AG04449 (cell line): ENCODE data around the gene TSPAN18.

Experiments used
- CTCF ChIA-PET: fragments of 350-600 bp; formaldehyde crosslinking; extraction: SDS; loops from one replicate; lab custom pipeline; 2021; ENCODE audit warnings: antibody characterized with exemption; lab: Yijun Ruan, JAX
- POLR2A ChIA-PET: fragments of 400-600, 350-600 bp; formaldehyde crosslinking; extraction: SDS; loops from one replicate; lab custom pipeline; 2020; ENCODE audit warnings: antibody characterized with exemption, inconsistent platforms; lab: Yijun Ruan, JAX
- DNase-seq: peaks from one replicate; pipeline ENCODE4 v3.0.0-alpha.2; 2010; ENCODE audit warnings: low read depth, low spot score
- H3K4me3 ChIP-seq: 2 replicates; pipeline ENCODE4 v1.5.1; 2011; ENCODE audit warnings: low read depth, mild to moderate bottlenecking, control low read depth, low read length
- TF ChIP-seq, protein P1 (sequence below): IDR thresholded peaks from one replicate; pipeline ENCODE4 v1.5.1; 2011; ENCODE audit warnings: mild to moderate bottlenecking, moderate library complexity, low read length, control low read depth, inconsistent platforms; ENCODE audit not compliant: insufficient read depth; ENCODE audit errors: missing control alignments

The TSPAN18 gene

DNA sequence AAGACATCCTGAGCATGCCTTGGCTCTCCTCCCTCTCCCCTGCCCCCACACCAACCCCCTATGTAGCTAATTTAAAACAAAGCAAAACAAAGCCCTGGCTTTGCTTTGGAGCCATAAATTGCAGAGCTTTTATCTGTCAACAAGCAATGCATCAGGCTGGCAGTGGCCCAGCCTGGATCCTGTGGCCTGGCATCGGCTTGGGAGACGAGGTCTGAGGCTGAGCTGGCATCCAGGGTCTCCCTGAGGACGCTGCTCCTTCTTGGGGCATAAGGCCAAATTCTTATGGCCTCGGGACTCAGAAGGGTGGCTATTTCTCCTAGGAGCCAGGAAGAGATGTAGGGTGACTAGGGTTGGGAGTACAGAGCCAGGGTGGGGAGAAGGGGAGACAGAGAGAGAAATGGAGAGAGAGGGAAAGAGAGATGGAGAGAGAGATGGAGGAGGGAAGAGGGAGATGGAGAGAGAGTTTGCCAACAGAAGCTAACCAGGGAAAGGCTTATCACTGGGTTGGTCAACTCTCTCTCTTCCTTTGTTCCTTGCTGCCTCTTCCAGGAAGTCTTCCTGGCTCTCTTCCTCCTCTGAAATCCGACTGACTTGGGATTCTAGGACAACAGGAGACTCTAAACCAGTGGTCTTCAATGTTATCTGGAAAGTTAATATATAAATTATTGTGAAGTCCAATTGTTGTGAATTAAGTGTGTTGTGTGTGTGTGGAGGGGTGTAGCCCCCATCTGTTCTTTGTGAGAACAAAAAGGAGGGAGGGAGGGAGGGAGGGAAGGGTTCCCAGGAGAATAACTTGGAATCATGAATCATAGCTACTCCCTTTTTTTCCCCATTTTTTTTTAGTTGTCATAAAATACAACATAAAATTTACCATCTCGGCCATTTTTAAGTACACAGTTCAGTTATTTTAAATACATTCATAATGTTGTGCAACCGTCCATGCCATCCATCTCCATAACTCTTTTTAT, 29.1 kb downstream of the TSPAN18 start:
- ChIA-PET POLR2A (interaction anchor here (0.7 kb wide), 1 partner anchor 8 kb away, joined by 3 read pairs; no protein-coding TSS in a partner anchor), CTCF (interaction anchor here (1.0 to 1.3 kb wide), 2 partner anchors 12 to 26 kb away, joined by 3 to 4 read pairs; no protein-coding TSS in a partner anchor)
- TF ChIP-seq, protein P1, sequence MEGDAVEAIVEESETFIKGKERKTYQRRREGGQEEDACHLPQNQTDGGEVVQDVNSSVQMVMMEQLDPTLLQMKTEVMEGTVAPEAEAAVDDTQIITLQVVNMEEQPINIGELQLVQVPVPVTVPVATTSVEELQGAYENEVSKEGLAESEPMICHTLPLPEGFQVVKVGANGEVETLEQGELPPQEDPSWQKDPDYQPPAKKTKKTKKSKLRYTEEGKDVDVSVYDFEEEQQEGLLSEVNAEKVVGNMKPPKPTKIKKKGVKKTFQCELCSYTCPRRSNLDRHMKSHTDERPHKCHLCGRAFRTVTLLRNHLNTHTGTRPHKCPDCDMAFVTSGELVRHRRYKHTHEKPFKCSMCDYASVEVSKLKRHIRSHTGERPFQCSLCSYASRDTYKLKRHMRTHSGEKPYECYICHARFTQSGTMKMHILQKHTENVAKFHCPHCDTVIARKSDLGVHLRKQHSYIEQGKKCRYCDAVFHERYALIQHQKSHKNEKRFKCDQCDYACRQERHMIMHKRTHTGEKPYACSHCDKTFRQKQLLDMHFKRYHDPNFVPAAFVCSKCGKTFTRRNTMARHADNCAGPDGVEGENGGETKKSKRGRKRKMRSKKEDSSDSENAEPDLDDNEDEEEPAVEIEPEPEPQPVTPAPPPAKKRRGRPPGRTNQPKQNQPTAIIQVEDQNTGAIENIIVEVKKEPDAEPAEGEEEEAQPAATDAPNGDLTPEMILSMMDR = no peak
- no peak overlapping the region for H3K4me3 ChIP-seq
- no peak for DNase-seq

GRCh38 chr11:44758983-44759382, 32.2 kb downstream of the TSPAN18 start:
- CTCF ChIA-PET = interaction anchor here (1.0 to 1.5 kb wide), 3 partner anchors 12 to 17 kb away, joined by 3 to 4 read pairs (median 4); no protein-coding TSS in a partner anchor
- POLR2A ChIA-PET = interaction anchor here (1.1 kb wide), 1 partner anchor 14 kb away, joined by 3 read pairs; no protein-coding TSS in a partner anchor
- no peak for DNase-seq
- TF ChIP-seq, protein P1 = no peak
- H3K4me3 ChIP-seq = no peak overlapping the region

DNA sequence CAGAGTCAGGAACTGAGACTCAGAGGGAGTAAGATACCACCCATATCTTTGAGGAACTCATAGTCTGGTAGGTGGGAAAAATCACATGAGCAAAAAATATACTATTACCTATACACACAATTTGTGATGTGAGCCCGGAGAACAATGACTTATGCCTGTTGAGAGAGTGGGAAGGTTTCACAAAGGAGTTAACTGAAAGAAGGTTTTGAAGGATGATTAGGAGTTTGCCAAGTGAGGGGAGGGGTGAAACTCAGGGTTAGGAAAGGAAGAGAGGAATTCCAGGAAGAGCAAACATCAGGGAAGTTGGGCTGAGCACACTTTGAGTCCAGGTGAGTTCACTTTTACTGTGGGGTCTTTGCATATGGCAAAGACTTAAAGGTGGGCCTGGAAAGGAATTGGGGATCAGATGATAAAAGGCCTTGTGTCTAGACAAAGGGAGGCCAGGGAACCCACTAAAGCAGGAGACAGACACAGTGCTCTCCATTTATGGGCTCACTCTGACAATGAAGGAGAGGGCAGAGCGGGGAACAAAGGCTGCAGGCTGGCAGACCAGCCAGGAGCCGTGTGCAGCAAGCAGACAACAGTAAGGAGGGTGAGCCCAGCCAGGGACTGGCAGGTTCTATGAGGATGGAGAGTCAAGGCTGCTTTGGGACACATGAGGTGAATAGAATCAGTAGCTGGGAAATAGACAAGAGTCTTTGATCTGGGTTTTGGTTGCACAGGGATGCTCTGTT, 33.1 kb downstream of the TSPAN18 start:
- ChIA-PET CTCF (interaction anchor here (1.0 to 1.2 kb wide), 4 partner anchors 11 to 15 kb away, joined by 3 to 5 read pairs (median 4); no protein-coding TSS in a partner anchor), POLR2A (interaction anchor here (1.1 kb wide), 1 partner anchor 13 kb away, joined by 3 read pairs; no protein-coding TSS in a partner anchor)
- H3K4me3 ChIP-seq = no peak overlapping the region
- DNase-seq = no peak
- TF ChIP-seq, protein P1 = no peak

DNA sequence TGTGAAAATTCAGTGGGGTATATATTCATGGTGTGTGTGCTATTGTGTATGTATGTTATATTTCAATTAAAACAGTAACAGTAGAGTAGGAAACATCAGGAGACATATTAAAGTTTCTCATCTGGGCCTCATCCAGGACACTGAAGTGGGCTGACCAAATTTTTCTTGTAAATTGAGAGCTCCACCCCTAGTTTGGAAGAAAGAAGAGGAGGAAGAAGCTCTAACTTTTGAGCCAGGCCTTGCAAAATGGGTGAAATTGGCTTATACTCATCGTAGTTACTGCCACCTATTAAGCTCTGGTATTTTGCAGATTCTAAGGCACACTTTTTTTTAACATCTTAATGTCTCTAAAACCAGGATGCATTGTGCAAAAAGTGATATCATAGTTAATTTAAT, 33.7 kb downstream of the TSPAN18 start:
- H3K4me3 ChIP-seq = no peak overlapping the region
- TF ChIP-seq, protein P1 = no peak
- DNase-seq = no peak
- CTCF ChIA-PET = interaction anchor here (1.0 to 1.5 kb wide), 3 partner anchors 12 to 151 kb away, joined by 3 to 6 read pairs (median 5); no protein-coding TSS in a partner anchor
- POLR2A ChIA-PET = no interaction called here

DNA sequence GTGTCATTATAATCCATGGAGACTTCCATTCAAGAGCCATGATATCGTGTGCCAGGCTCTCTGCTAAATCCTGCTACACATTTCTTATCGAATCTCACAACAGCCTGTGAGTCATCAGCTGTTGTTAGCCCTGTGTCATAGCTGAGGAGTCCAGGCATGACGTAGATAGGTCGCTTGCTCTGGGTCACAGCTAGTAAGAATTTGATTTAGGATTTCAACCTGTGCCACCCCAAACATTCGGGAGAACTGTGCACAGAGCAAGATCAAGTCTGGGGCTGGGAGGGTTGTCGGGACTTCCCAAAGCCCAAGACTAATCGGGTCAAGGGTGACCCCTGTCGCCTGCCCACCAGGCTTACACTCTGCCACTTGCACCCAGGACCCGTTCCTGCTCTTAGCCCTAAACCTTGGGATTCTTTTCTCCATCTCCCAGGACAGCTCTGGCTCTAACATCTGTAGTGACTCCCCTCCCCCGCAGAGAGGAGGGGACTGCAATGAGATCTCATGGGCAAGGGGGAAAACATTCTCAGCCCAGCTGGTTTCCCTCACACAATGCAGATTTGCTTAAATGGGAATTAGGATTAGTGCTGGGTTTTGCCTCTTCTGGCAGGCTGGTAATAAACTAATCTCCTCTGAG, 34.3 kb downstream of the TSPAN18 start:
- DNase-seq = no peak
- ChIA-PET POLR2A (no interaction called here), CTCF (interaction anchor here (0.7 to 1.5 kb wide), 5 partner anchors 12 to 150 kb away, joined by 3 to 6 read pairs (median 3); no protein-coding TSS in a partner anchor)
- no peak overlapping the region for H3K4me3 ChIP-seq
- TF ChIP-seq, protein P1 = no peak
